ENCODE data around the gene SCART1. TPM values are rescaled to one million over a fixed set of nuclear protein-coding genes. Genes with fewer than 3 reads are reported as not detected.
"Not testable (repeated sequence)": the region's sequence is repeated elsewhere in the genome, so short reads cannot be mapped to it uniquely, and the experiment has no call there.

SCART1 gene
- total RNA-seq, 1 donor from 2014 or later: 1.3 TPM

- Mint-ChIP-seq H3K27me3 (ENCODE audit: low read depth) (peaks cover 7% of the 10 kb centered on the region), H3K36me3 (ENCODE audit: low read depth) (no peaks in the 10 kb centered on the region), H3K4me3 (ENCODE audit: low read depth) (no peak overlapping the region), H3K27ac (no peak overlapping the region), H3K9me3 (no peaks in the 10 kb centered on the region), H3K4me1 (ENCODE audit: low read depth) (no peaks in the 10 kb centered on the region)
- intact Hi-C loops (cut with micrococcal nuclease): no loop called here
- no peak for DNase-seq (ENCODE audit: low spot score)
These were observed 8.1 kb downstream of the SCART1 start for GRCh38 chr10:133461841-133462240.

DNA sequence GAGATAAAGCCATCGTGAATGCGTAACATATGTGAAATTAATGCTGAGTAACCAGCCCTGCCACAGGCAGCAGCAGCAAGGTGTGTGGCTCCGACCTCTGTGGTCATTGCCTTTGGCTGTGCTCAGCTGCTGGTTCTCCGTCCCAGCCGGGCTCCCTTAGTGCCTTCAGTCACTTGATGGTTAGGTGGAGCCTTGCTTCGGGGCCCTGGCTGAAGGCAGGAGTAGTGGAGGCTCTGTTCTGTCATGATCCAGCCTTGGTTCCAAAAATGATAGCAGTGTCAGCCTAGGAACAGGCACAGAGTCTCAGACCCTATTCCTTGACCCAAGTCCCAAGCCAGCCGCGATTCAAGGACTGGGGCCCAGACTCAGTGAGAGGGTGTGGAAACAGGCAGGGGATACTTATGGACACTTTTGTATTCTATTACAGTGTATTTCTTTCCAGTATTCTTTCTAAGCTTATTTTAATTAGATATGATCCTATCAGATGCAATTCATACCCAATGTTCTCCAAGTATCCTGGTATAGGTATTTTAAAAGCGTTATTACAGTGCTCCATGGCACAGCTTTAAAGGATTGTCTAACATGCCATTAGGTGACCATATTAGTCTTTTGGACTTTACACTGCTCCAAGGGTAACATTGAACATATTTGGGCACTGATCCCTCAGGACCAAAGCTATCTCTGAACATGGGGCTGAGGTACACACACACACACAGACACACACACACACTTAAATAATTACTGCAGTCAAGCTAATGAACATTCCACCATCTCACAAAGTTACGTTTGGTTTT lies 9.0 kb downstream of the SCART1 start:
- Mint-ChIP-seq H3K27ac (no peak overlapping the region), H3K4me3 (ENCODE audit: low read depth) (no peak overlapping the region), H3K9me3 (no peaks in the 10 kb centered on the region), H3K27me3 (ENCODE audit: low read depth) (peaks cover 7% of the 10 kb centered on the region), H3K36me3 (ENCODE audit: low read depth) (no peaks in the 10 kb centered on the region), H3K4me1 (ENCODE audit: low read depth) (no peaks in the 10 kb centered on the region)
- intact Hi-C loops (cut with micrococcal nuclease): no loop called here
- no peak for DNase-seq (ENCODE audit: low spot score)

- Mint-ChIP-seq H3K4me3 (ENCODE audit: low read depth) (no peak overlapping the region), H3K4me1 (ENCODE audit: low read depth) (no peaks in the 10 kb centered on the region), H3K27ac (no peak overlapping the region), H3K36me3 (ENCODE audit: low read depth) (no peaks in the 10 kb centered on the region), H3K27me3 (ENCODE audit: low read depth) (peaks cover 13% of the 10 kb centered on the region), H3K9me3 (peaks cover 5% of the 10 kb centered on the region)
- DNase-seq (ENCODE audit: low spot score): no peak
- intact Hi-C loops (cut with micrococcal nuclease): no loop called here
These were observed 10.9 kb downstream of the SCART1 start for GRCh38 chr10:133464582-133465031.

- intact Hi-C loops (cut with micrococcal nuclease): no loop called here
- Mint-ChIP-seq H3K4me3 (ENCODE audit: low read depth) (no peak overlapping the region), H3K27me3 (ENCODE audit: low read depth) (peaks cover 13% of the 10 kb centered on the region)
These were observed 11.6 kb downstream of the SCART1 start for GRCh38 chr10:133465191-133465949.

DNA sequence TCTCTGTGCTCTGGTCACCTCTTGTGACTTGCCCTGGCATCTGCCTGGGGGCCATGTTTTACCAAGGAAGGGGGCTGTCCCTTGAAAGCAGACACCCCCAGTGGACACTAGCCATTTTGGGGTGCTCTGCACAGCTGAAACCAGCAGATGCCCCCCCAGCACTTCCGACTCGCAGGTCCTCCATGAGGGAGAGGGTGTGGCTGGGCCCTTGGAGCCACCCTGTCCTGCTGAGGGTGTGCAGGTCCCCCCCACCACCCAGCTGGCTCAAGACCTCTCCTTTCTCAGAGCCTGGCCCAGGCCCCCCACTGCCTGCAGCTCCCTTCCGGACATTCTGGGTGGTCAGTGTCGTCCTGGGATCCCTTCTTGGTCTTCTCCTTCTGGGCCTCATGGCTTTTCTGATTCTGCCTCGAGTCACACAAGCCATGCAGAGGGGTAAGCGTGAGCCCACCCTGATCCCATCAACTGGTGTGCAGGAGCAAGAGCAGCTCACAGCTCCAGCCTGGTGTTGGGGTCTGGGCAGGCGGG lies 12.3 kb downstream of the SCART1 start:
- intact Hi-C loops (cut with micrococcal nuclease): no loop called here
- H3K27me3 Mint-ChIP-seq (ENCODE audit: low read depth): peaks cover 13% of the 10 kb centered on the region
- no peak overlapping the region for H3K4me3 Mint-ChIP-seq (ENCODE audit: low read depth)
- H3K4me1 Mint-ChIP-seq (ENCODE audit: low read depth): no peaks in the 10 kb centered on the region
- no peaks in the 10 kb centered on the region for H3K36me3 Mint-ChIP-seq (ENCODE audit: low read depth)
- H3K27ac Mint-ChIP-seq: no peak overlapping the region
- peaks cover 5% of the 10 kb centered on the region for H3K9me3 Mint-ChIP-seq
- no peak for DNase-seq (ENCODE audit: low spot score)

More at GRCh38 chr10:133465191-133465949, 11.6 kb downstream of the SCART1 start:
- H3K9me3 Mint-ChIP-seq: peaks cover 5% of the 10 kb centered on the region
- H3K27ac Mint-ChIP-seq: no peak overlapping the region
- H3K36me3 Mint-ChIP-seq (ENCODE audit: low read depth): no peaks in the 10 kb centered on the region
- no peaks in the 10 kb centered on the region for H3K4me1 Mint-ChIP-seq (ENCODE audit: low read depth)
- DNase-seq (ENCODE audit: low spot score): no peak

DNA sequence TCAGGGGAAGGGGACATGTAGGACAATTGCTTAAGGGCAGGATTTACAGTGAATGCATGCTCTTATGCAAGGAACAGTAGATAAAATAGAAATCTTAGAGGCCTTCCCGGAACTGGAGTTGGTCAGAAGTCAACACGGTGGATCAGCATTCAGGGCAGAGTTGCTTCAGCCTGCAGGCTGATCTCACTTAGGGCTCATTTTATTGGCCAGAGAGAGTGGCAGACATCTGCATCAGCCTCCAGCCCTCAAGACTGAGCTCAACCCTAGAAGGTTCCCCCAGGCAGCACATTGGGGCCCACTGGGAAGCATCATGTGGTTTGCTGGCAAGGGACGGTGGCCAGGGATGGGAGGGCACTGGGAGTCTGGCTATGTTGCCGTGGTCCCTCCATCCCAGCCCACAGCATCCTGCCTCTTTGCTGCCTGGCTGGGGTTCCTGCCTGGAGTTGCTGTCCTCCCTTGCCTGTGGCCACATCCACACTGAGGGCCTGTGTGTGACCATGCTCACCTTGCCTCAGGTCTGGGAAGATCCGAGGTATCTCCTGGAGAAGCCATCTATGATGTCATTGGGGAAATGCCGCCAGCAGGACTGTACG lies 13.0 kb downstream of the SCART1 start:
- Mint-ChIP-seq H3K4me1 (ENCODE audit: low read depth) (no peaks in the 10 kb centered on the region), H3K9me3 (peaks cover 5% of the 10 kb centered on the region), H3K4me3 (ENCODE audit: low read depth) (no peak overlapping the region), H3K36me3 (ENCODE audit: low read depth) (no peaks in the 10 kb centered on the region), H3K27ac (no peak overlapping the region), H3K27me3 (ENCODE audit: low read depth) (peaks cover 13% of the 10 kb centered on the region)
- no peak for DNase-seq (ENCODE audit: low spot score)
- intact Hi-C loops (cut with micrococcal nuclease): no loop called here

DNA sequence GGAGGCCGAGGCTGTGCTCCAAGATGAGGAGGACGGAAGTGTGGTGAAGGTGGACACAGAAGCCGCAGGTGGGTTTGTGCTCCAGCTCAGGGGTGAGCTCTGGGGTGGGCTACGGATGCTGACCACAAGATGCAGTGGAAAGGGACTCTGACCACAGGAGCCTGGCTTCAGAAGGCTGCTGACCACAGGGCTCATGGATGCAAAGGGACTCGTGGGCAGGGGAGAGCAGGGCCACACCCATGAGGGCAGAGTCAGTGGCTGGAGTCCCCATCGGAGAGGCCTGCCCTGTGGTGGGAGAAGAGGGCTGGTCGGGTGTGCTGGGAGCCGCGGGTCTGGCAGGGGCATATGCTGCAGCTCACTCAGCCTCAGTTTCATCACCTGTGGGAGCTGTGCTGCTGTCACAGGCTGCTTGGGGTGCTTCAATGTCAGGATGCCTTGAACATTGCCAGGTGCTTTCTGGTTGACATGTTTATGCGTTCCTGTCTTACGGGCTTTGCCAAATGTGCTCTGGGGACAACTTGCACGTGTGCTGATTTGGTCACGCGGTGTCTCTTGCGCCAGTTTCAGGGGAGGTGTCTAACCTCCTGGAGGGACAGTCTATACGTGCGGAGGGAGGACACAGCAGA lies 13.7 kb downstream of the SCART1 start:
- peaks cover 15% of the 10 kb centered on the region for H3K27me3 Mint-ChIP-seq (ENCODE audit: low read depth)

GRCh38 chr10:133469205-133469604 lies 15.5 kb downstream of the SCART1 start:
- H3K9me3 Mint-ChIP-seq; H3K36me3 Mint-ChIP-seq (ENCODE audit: low read depth); H3K4me1 Mint-ChIP-seq (ENCODE audit: low read depth); intact Hi-C loops (cut with micrococcal nuclease); DNase-seq (ENCODE audit: low spot score); H3K4me3 Mint-ChIP-seq (ENCODE audit: low read depth); H3K27ac Mint-ChIP-seq: not testable (repeated sequence)
- H3K27me3 Mint-ChIP-seq (ENCODE audit: low read depth): peaks cover 11% of the 10 kb centered on the region

More for the DNA sequence above, 13.7 kb downstream of the SCART1 start:
- Mint-ChIP-seq H3K4me3 (ENCODE audit: low read depth) (no peak overlapping the region), H3K36me3 (ENCODE audit: low read depth) (no peaks in the 10 kb centered on the region), H3K9me3 (peaks cover 5% of the 10 kb centered on the region), H3K27ac (no peak overlapping the region), H3K4me1 (ENCODE audit: low read depth) (no peaks in the 10 kb centered on the region)
- intact Hi-C loops (cut with micrococcal nuclease): no loop called here
- DNase-seq (ENCODE audit: low spot score): no peak

DNA sequence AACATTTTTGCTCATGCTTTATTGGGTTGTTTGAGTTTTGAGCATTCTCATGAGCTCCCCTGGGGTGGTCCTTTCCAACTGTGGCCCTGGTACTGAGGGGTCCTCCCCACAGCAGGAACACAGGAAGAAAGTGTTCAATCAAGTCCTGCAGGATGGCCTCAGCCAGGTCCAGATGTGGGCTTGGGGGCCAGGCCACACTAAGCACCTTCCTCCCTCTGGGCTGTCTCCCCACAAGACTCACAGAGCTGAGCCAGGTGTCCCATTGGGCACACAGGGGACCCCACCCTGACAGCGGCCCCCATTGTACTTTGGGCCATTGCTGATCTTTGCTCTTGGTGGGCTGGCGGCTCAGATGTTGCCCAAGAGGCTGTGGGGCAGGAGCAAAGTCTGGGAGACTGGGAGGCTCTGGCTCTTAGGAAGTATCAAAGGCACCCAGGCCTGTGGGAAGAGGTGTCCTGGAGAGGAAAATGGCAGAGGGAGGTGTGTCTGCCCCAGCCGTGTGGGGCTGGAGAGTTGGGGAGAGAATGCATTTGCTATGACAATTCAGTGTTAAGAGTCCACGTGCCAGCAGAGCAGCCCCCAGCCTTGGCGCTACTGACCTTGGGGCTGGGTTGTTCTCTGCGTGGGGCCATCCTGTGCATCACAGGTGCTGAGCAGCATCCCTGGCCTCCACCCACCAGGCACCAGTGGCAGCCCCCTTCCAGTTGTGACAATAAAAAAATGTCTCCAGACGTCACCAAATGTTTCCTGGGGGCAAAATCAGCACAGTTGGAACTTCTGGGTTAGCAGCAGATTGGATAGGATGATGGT lies 17.8 kb downstream of the SCART1 start:
- peaks cover 5% of the 10 kb centered on the region for H3K9me3 Mint-ChIP-seq
- H3K27me3 Mint-ChIP-seq (ENCODE audit: low read depth): peaks cover 9% of the 10 kb centered on the region
- H3K27ac Mint-ChIP-seq: no peak overlapping the region
- no peak overlapping the region for H3K4me3 Mint-ChIP-seq (ENCODE audit: low read depth)
- peaks cover 24% of the 10 kb centered on the region for H3K4me1 Mint-ChIP-seq (ENCODE audit: low read depth)
- no peak for DNase-seq (ENCODE audit: low spot score)
- no peaks in the 10 kb centered on the region for H3K36me3 Mint-ChIP-seq (ENCODE audit: low read depth)
- intact Hi-C loops (cut with micrococcal nuclease): no loop called here

- no peak for DNase-seq (ENCODE audit: low spot score)
- intact Hi-C loops (cut with micrococcal nuclease): no loop called here
- H3K27ac Mint-ChIP-seq: no peak overlapping the region
These were observed 19.5 kb downstream of the SCART1 start for GRCh38 chr10:133473270-133473669.

DNA sequence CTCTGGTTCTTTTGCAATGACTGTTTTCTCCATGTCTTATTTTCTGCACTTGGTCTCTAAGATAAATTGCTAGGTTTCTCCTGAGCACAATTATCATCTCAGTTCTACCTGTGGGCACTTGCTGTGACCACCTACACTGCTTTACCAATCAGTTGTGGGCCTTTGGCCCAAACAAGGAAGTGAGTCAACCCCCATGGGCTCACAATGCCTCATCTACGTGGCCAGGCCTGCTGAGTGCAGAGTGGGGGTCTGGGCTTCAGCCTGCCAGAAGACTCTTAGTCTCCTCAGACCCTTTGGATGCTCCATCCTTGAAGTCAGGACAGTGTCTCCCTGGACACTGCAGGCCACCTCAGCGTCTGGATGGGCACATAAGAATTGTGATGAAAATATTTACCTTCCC lies 20.3 kb downstream of the SCART1 start:
- Mint-ChIP-seq H3K4me1 (ENCODE audit: low read depth) (peaks cover 24% of the 10 kb centered on the region), H3K27me3 (ENCODE audit: low read depth) (peaks cover 8% of the 10 kb centered on the region), H3K4me3 (ENCODE audit: low read depth) (no peak overlapping the region), H3K36me3 (ENCODE audit: low read depth) (no peaks in the 10 kb centered on the region), H3K27ac (no peak overlapping the region), H3K9me3 (peaks cover 3% of the 10 kb centered on the region)
- DNase-seq (ENCODE audit: low spot score): no peak
- intact Hi-C loops (cut with micrococcal nuclease): no loop called here

More at GRCh38 chr10:133473270-133473669, 19.5 kb downstream of the SCART1 start:
- H3K4me1 Mint-ChIP-seq (ENCODE audit: low read depth): peaks cover 24% of the 10 kb centered on the region
- H3K27me3 Mint-ChIP-seq (ENCODE audit: low read depth): peaks cover 11% of the 10 kb centered on the region
- H3K4me3 Mint-ChIP-seq (ENCODE audit: low read depth): no peak overlapping the region
- H3K36me3 Mint-ChIP-seq (ENCODE audit: low read depth): no peaks in the 10 kb centered on the region
- peaks cover 5% of the 10 kb centered on the region for H3K9me3 Mint-ChIP-seq

All from activated T-helper 2 cell treated with anti-CD3 and anti-CD28 coated beads, Interferon-gamma antibody, Interleukin-2, Interleukin-4, amounts not matched to agents 10 μg/mL and 5 μg/mL and 100 μg/mL, durations not matched to agents 14 hours and 24 hours and 36 hours (primary cell).